GM10266 (cell line): ENCODE data around the gene NT5DC4.
A peak's percentile ranks its signal among the peaks of the same experiment; 100 is the strongest.

Experiments used
- DNase-seq: peaks from one replicate; pipeline ENCODE4 v3.0.0; 2012; ENCODE audit errors: extremely low spot score
- TF ChIP-seq, protein P1 (sequence below): IDR thresholded peaks from 2 replicates; pipeline ENCODE4 v1.5.1; 2012; ENCODE audit warnings: mild to moderate bottlenecking, low read depth; ENCODE audit not compliant: control insufficient read depth, insufficient read depth; ENCODE audit errors: missing control alignments

Gene NT5DC4

DNA sequence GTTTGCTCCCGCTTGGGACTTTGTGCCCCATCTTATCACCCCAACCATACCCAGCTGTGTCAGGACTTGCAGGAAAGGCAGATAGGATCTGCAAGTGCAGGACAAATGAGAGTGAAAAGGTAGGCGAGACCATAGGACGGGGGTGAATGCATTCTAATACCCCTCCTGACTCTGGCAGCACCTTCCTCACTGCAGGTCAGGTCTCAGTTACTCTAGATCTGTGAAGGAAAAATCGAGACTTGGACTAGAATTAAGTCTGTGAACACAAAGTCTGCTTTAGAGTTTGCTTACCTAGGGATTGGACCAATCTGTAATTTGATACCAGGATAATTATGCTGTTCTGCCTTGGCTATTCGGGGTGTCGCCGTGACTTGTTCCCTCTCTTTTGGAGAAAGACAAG lies 19.7 kb downstream of the NT5DC4 start:
- TF ChIP-seq, protein P1, sequence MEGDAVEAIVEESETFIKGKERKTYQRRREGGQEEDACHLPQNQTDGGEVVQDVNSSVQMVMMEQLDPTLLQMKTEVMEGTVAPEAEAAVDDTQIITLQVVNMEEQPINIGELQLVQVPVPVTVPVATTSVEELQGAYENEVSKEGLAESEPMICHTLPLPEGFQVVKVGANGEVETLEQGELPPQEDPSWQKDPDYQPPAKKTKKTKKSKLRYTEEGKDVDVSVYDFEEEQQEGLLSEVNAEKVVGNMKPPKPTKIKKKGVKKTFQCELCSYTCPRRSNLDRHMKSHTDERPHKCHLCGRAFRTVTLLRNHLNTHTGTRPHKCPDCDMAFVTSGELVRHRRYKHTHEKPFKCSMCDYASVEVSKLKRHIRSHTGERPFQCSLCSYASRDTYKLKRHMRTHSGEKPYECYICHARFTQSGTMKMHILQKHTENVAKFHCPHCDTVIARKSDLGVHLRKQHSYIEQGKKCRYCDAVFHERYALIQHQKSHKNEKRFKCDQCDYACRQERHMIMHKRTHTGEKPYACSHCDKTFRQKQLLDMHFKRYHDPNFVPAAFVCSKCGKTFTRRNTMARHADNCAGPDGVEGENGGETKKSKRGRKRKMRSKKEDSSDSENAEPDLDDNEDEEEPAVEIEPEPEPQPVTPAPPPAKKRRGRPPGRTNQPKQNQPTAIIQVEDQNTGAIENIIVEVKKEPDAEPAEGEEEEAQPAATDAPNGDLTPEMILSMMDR: no peak
- DNase-seq: no peak

DNA sequence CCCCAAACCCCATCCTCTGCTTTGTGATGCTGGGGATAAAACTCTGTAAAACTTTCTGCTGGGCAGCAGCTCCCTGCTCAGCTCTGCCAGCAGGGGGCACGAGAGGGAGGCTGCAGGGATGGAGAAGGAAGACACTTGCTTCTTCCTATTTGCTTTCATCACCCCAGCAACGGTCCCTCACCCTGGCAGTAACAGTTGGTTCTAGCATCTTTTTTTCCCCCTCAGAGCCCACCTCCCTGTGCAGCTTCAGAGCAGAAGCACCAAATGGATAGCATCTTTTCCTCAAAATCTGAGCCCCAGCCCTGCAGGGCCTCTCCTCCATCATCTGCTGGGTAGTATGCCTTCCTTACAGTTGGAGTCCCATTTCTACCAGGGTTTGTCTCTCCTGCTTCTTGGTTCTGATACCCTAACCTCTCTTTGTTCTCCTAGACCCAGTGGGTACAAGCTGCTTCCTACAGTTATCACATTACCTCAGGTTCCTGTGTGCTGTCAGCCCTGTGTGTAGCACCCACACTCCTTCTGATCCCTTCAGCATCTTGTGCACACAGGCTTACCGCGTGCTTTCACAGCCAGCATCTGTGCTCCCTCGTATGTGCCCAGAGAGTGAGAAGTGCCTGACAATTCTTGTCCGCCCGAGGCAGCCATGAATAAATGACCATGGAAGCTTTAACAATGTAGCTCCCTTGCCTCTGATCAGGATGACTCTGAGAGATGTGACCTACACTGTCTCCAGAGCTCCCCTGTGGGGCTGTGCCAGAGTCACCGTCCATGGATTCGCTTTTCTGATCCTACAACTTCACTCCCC lies 29.1 kb downstream of the NT5DC4 start:
- DNase-seq: peak; percentile 72
- TF ChIP-seq, protein P1: peak; percentile 98

- TF ChIP-seq, protein P1: no peak
- DNase-seq: no peak
These were observed 29.7 kb downstream of the NT5DC4 start for GRCh38 chr2:112750560-112750843.

DNA sequence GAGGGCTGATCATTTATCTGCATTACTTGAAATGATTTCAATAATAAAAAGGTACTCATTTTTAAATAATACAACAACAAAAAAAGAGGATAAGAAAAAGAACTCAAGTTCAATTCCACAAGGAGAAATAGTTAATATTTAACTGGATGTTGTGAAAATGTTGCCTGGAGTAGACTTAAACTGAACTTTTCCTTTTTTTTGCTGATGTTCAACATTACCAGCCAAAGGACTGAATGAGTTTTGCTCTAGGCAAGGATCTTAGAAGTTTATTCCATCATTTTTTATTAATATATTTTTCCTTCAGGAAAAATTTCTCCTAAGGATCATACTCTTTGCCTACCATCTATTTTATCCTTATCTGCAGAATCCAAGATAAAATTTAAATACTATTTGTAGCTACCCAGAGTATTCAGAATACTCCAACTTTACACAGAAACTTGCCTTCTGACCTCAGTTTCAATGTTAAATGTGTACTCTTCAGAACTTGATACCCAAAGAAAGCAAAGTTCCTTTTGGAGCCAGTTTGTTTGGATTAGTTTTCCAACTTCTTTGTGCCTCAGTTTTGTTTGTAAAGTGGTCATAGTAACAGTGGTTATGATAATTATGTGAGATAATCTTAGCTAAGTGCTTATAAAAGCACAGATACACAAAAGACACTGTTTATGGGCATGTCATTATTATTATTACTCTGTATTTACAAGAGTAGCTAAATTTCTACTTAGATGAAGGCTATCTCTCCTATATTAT lies 30.8 kb downstream of the NT5DC4 start:
- TF ChIP-seq, protein P1: no peak

GRCh38 chr2:112752667-112753066 lies 31.8 kb downstream of the NT5DC4 start:
- no peak for DNase-seq
- TF ChIP-seq, protein P1: no peak

More for the DNA sequence above, 30.8 kb downstream of the NT5DC4 start:
- DNase-seq: no peak

DNA sequence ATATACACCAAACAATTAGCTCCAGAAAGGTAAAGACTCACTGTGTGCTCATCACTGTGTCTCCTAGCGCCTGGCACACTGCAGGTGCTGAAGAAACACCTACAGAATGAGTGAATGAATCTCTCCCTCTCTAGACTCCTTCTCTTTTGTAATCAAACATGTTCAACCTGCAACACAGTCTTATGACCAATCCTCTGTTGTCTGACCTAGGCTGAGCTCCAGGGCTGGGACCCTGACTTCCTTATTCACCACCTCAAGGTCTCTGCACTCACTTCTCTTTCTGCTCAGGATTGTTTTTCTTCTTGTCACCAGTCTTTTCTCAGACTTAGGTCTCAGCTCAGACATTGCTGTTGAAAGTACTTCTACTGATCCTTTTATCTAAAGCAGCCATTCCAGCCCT lies 33.7 kb downstream of the NT5DC4 start:
- TF ChIP-seq, protein P1: no peak
- DNase-seq: no peak

DNA sequence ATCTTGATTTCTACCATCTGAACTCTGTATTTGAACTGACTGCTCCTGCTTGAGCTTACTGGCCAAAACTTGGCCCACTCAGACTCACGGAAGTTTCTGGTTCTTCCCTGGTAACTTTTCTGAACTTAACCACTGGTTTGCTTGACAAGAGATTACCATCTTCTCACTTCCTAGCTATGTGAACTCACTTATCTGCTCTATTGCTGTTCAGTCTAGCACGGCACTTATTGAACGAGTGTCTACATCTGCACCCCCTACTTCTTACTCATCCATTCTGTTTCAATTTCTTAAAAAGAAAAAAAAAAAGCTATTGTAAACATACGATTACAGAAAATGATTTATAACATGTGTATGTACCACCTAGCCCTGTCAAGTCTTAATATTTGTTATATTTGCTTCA lies 34.6 kb downstream of the NT5DC4 start:
- TF ChIP-seq, protein P1: no peak
- DNase-seq: no peak
